Fibroblast of lung (primary cell): Measurements from ENCODE around the gene CLCNKA. TPM values are rescaled to one million over a fixed set of nuclear protein-coding genes. Genes with fewer than 3 reads are reported as not detected.
A peak's percentile ranks its signal among the peaks of the same experiment; 100 is the strongest.

Experiments
- DNase-seq, 2 donors: peaks; one replicate each; pipeline versions ENCODE4 v3.0.0 to v3.0.0-alpha.2; 2010; ENCODE audit warnings: low read depth in 2 of 2
- H2AFZ ChIP-seq: 2 replicates; pipeline ENCODE4 v1.5.1; 2012; ENCODE audit warnings: low read length, control low read depth, inconsistent platforms
- H3K27ac ChIP-seq: 2 replicates; pipeline ENCODE4 v1.5.1; 2011; ENCODE audit warnings: low read length, control low read depth; ENCODE audit not compliant: insufficient read depth
- H3K27me3 ChIP-seq: 2 replicates; pipeline ENCODE4 v1.5.1; 2011; ENCODE audit warnings: mild to moderate bottlenecking, low read length; ENCODE audit not compliant: control insufficient read depth, insufficient read depth
- H3K36me3 ChIP-seq: 2 replicates; pipeline ENCODE4 v1.5.1; 2011; ENCODE audit warnings: low read length; ENCODE audit not compliant: control insufficient read depth, insufficient read depth
- H3K4me1 ChIP-seq: 2 replicates; pipeline ENCODE4 v1.5.1; 2011; ENCODE audit warnings: low read length; ENCODE audit not compliant: control insufficient read depth, insufficient read depth; ENCODE audit errors: extremely low read depth
- H3K4me2 ChIP-seq: 2 replicates; pipeline ENCODE4 v1.5.1; 2011; ENCODE audit warnings: low read length, control low read depth; ENCODE audit not compliant: insufficient read depth; ENCODE audit errors: extremely low read depth
- H3K4me3 ChIP-seq, 4 experiments: fragments of 200-600 bp in 1 of 4; sonication (generic) in 1 of 4; replicated peaks in 1 of 4; 2 replicates each; pipeline ENCODE4 v1.5.1; 2011 to 2016; ENCODE audit warnings: low read length in 4 of 4, low read depth in 3 of 4, mild to moderate bottlenecking in 3 of 4, control low read depth in 2 of 4, inconsistent platforms in 1 of 4, mixed read lengths in 1 of 4; ENCODE audit not compliant: insufficient read depth in 1 of 4; ENCODE audit errors: control extremely low read depth in 1 of 4
- H3K79me2 ChIP-seq: 2 replicates; pipeline ENCODE4 v1.5.1; 2012; ENCODE audit warnings: mild to moderate bottlenecking, low read length, inconsistent platforms; ENCODE audit not compliant: control insufficient read depth, insufficient read depth
- H3K9ac ChIP-seq: 2 replicates; pipeline ENCODE4 v1.5.1; 2011; ENCODE audit warnings: mild to moderate bottlenecking, low read length, control low read depth; ENCODE audit not compliant: insufficient read depth
- H3K9me3 ChIP-seq: 2 replicates; pipeline ENCODE4 v1.5.1; 2012; ENCODE audit warnings: low read depth, low read length; ENCODE audit not compliant: control insufficient read depth, insufficient read depth
- H4K20me1 ChIP-seq: 2 replicates; pipeline ENCODE4 v1.5.1; 2011; ENCODE audit warnings: low read length; ENCODE audit not compliant: control insufficient read depth, insufficient read depth; ENCODE audit errors: extremely low read depth
- EZH2 ChIP-seq: IDR thresholded peaks from 2 replicates; pipeline ENCODE4 v1.5.1; 2012; ENCODE audit warnings: low read length, control low read depth, mild to moderate bottlenecking; ENCODE audit errors: missing control alignments
- polyA plus RNA-seq, 2 donors: library from polyadenylated mRNA; depleted of rRNA in 1 of 2; stranded (reverse) in 1 of 2; unstranded in 1 of 2; fragments of >200 nt; gene quantifications; 2 replicates each; pipeline ENCODE4 v1.2.1, GENCODE V29; 2011 to 2012; ENCODE audit warnings: missing spikeins in 1 of 2
- total RNA-seq: library from RNA; depleted of rRNA; stranded (reverse); fragments of >200 nt; gene quantifications from 2 replicates; pipeline ENCODE4 v1.2.1, GENCODE V29; 2014
- TF ChIP-seq, protein P1 (sequence below), 2 donors: IDR thresholded peaks in 1 of 2; conservative IDR thresholded peaks in 1 of 2; 1 replicate in 1 of 2; 2 replicates in 1 of 2; pipeline ENCODE4 v1.5.1; 2011 to 2012; ENCODE audit warnings: low read length in 2 of 2, control low read depth in 1 of 2, inconsistent platforms in 1 of 2, low read depth in 1 of 2, mild to moderate bottlenecking in 1 of 2

The CLCNKA gene
- total and polyA plus RNA-seq, 2 donors (not counting 1 experiment from before 2014, with no cell fraction given) = under 0.01 TPM; not detected in 1

DNA sequence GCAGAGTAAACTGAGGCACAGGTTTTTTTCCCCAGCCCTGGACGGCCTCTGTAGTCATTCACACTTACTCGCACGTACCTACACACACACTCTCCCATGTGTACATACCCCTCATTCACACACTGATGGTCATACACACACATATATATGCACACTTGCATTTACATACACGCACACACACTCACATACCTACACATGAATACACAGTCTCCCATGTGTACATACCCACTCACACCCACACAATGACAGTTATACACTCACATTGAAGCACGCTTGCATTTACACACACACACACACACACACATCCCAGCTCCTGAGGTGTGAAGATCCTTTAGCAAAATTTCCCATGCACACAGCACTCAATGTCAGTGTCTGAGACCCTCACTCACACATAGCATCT is 52.4 kb downstream of the CLCNKA start:
- Histone ChIP-seq H2AFZ (no peak overlapping the region), H3K4me1 (peaks cover 19% of the 10 kb centered on the region), H3K27ac (no peak overlapping the region), H3K36me3 (no peaks in the 10 kb centered on the region), H3K4me2 (peak overlapping the region; percentile 88), H3K9ac (no peak overlapping the region), H3K27me3 (no peaks in the 10 kb centered on the region), H4K20me1 (no peaks in the 10 kb centered on the region), H3K79me2 (no peaks in the 10 kb centered on the region), H3K4me3 (no peak overlapping the region), H3K9me3 (no peaks in the 10 kb centered on the region)
- DNase-seq = no peak
- TF ChIP-seq, protein P1, sequence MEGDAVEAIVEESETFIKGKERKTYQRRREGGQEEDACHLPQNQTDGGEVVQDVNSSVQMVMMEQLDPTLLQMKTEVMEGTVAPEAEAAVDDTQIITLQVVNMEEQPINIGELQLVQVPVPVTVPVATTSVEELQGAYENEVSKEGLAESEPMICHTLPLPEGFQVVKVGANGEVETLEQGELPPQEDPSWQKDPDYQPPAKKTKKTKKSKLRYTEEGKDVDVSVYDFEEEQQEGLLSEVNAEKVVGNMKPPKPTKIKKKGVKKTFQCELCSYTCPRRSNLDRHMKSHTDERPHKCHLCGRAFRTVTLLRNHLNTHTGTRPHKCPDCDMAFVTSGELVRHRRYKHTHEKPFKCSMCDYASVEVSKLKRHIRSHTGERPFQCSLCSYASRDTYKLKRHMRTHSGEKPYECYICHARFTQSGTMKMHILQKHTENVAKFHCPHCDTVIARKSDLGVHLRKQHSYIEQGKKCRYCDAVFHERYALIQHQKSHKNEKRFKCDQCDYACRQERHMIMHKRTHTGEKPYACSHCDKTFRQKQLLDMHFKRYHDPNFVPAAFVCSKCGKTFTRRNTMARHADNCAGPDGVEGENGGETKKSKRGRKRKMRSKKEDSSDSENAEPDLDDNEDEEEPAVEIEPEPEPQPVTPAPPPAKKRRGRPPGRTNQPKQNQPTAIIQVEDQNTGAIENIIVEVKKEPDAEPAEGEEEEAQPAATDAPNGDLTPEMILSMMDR (conservative IDR thresholded peaks at IDR 0.05 in 1 of 2, IDR thresholded peaks at IDR 0.05 in 1 of 2; ENCODE audit: low read depth in 1 of 2, low read length in 2 of 2) = no peak
- TF ChIP-seq EZH2 = no peak

DNA sequence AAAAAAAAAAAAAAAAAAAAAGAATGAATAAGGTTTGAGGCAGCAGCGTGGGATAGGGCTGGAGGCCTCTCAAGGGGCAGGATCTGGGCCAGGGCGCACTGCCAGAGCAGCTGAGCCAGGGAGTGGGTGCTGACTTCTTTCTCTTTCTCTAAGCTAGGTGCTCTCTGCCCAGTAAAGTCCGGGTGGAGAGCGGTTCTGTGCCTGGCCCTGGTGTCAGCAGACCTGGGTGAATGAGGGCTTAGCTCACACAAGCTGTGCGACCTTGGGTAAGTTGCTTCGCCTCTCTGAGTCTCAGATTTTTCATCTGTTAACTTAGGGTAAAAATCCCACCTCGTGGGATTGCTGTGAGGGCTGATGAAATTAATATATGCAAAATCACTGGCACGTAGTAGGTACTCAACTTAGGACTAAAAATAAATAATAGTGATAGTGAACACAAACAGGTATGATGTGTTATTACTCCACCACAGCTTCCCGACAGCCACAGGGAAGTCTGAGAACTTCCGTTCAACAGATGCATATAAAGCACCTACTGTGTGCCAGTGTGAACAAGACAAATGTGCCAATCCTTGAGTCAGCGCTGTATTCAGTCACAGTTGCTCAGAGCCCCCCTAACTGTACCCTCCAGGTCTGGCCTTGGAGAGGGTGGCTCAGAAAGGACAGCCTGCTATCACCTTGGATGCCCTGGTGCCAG is 53.6 kb downstream of the CLCNKA start:
- Histone ChIP-seq H3K9ac (no peak overlapping the region), H2AFZ (no peak overlapping the region)
- TF ChIP-seq, protein P1 (conservative IDR thresholded peaks at IDR 0.05 in 1 of 2, IDR thresholded peaks at IDR 0.05 in 1 of 2; ENCODE audit: low read depth in 1 of 2, low read length in 2 of 2) = no peak
- no peak for TF ChIP-seq EZH2

DNA sequence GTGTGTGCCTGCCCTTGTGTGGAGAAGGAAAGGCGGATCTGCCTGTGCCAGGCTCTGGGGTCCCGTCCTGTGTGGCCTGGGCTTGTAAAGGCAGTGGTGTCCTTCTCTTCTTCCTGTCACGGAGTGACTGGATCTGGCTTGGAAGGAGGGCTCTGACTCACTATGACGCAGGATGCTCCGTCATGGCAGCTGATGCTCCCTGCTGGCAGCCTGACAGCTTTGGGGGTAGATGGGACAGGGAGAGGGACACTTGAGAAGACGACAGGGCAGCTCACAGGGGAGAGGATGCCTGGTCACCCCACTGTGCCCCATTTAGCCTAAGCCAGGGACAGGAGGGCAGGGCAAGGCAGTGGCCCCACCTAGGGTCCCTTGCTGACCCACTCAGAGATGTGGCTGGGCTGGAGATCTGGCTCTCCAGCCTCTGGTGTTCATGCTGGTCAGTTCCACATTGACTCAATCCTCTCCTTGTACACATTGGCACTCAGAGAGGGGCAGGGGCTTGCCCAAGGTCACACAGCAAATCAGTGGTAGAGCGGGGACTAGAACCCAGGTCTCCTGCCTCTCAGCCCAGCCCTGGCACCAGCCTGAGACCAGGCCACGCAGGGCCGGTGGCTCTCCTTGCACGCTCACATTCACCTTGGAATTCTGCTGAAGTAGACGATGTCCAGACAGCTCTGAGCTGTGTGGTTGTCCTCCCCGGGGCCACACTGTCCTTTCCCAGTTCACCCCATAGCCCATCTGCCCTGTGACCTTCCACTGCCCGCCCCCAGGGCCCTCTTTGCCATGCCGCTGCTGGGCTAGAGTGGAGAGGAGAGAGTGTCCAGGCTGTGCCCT is 54.4 kb downstream of the CLCNKA start:
- peak; percentile 90 to 93 for DNase-seq
- Histone ChIP-seq H3K9me3 (no peaks in the 10 kb centered on the region), H3K9ac (no peak overlapping the region), H3K27ac (peak overlapping the region; percentile 90), H3K27me3 (no peaks in the 10 kb centered on the region), H3K4me2 (no peak overlapping the region), H2AFZ (no peak overlapping the region), H3K4me1 (peaks cover 20% of the 10 kb centered on the region), H4K20me1 (no peaks in the 10 kb centered on the region), H3K4me3 (no peak overlapping the region), H3K79me2 (no peaks in the 10 kb centered on the region), H3K36me3 (no peaks in the 10 kb centered on the region)
- no peak for TF ChIP-seq EZH2
- TF ChIP-seq, protein P1 (conservative IDR thresholded peaks at IDR 0.05 in 1 of 2, IDR thresholded peaks at IDR 0.05 in 1 of 2; ENCODE audit: low read depth in 1 of 2, low read length in 2 of 2) = no peak

More for the DNA sequence above, 53.6 kb downstream of the CLCNKA start:
- Histone ChIP-seq H3K4me1 (peaks cover 20% of the 10 kb centered on the region), H3K27me3 (no peaks in the 10 kb centered on the region), H3K9me3 (no peaks in the 10 kb centered on the region), H3K36me3 (no peaks in the 10 kb centered on the region), H3K4me2 (no peak overlapping the region), H4K20me1 (no peaks in the 10 kb centered on the region), H3K27ac (peak overlapping the region; percentile 90), H3K79me2 (no peaks in the 10 kb centered on the region), H3K4me3 (no peak overlapping the region)
- DNase-seq = peak; percentile 83 to 84
